Activated CD8-positive, alpha-beta memory T cell treated with anti-CD3 and anti-CD28 coated beads, Interleukin-2, amount 50 U/mL, for 4 hours (primary cell): Measurements from ENCODE around the gene BCL2L1.
"Not testable (repeated sequence)": the region's sequence is repeated elsewhere in the genome, so short reads cannot be mapped to it uniquely, and the experiment has no call there.

Experiments used
- DNase-seq: peaks from one replicate; pipeline ENCODE4 v3.0.0-alpha.2; 2020

The BCL2L1 gene

GRCh38 chr20:31722257-31723068, at the start of gene BCL2L1:
TSS of gene BCL2L1 (minus strand) at chr20:31722868. CDS start at chr20:31722218, 650 bp downstream.
- DNase-seq, result peak; percentile 70

GRCh38 chr20:31770243-31770642, 47.6 kb upstream of the BCL2L1 start:
- no peak for DNase-seq

GRCh38 chr20:31769681-31770080, 47.0 kb upstream of the BCL2L1 start:
- DNase-seq, result no peak

- no peak for DNase-seq
Measured at GRCh38 chr20:31767805-31768204, 45.1 kb upstream of the BCL2L1 start.

- no peak for DNase-seq
Measured at GRCh38 chr20:31764641-31765305, 42.1 kb upstream of the BCL2L1 start.

GRCh38 chr20:31760519-31761240, 38.0 kb upstream of the BCL2L1 start:
- DNase-seq, result no peak

- DNase-seq, result no peak
Measured at GRCh38 chr20:31759836-31760518, 37.3 kb upstream of the BCL2L1 start.

- DNase-seq, result no peak
Measured at GRCh38 chr20:31758991-31759390, 36.3 kb upstream of the BCL2L1 start.

- DNase-seq, result no peak
Measured at GRCh38 chr20:31758521-31758920, 35.9 kb upstream of the BCL2L1 start.

- DNase-seq, result no peak
Measured at GRCh38 chr20:31757254-31757653, 34.6 kb upstream of the BCL2L1 start.

- DNase-seq, result no peak
Measured at GRCh38 chr20:31751126-31751525, 28.5 kb upstream of the BCL2L1 start.

GRCh38 chr20:31749223-31749622, 26.6 kb upstream of the BCL2L1 start:
- no peak for DNase-seq

GRCh38 chr20:31747640-31748039, 25.0 kb upstream of the BCL2L1 start:
- no peak for DNase-seq

- not testable (repeated sequence) for DNase-seq
Measured at GRCh38 chr20:31747028-31747427, 24.4 kb upstream of the BCL2L1 start.

GRCh38 chr20:31746068-31746878, 23.6 kb upstream of the BCL2L1 start:
- no peak for DNase-seq

- no peak for DNase-seq
Measured at GRCh38 chr20:31740656-31741323, 18.1 kb upstream of the BCL2L1 start.

GRCh38 chr20:31740208-31740607, 17.5 kb upstream of the BCL2L1 start:
- no peak for DNase-seq

- DNase-seq, result no peak
Measured at GRCh38 chr20:31739550-31739977, 16.9 kb upstream of the BCL2L1 start.

GRCh38 chr20:31738729-31739549, 16.3 kb upstream of the BCL2L1 start, which contains the start of gene TPX2:
TSS of gene TPX2 (plus strand) at chr20:31739290. CDS start at chr20:31757477, 18,187 bp downstream.
- peak; percentile 81 for DNase-seq

GRCh38 chr20:31731321-31731717, 8.7 kb upstream of the BCL2L1 start:
- no peak for DNase-seq
